ENCODE results near the gene PKDCC. TPM values are rescaled to one million over a fixed set of nuclear protein-coding genes. Genes with fewer than 3 reads are reported as not detected.
"Not testable (repeated sequence)": the region's sequence is repeated elsewhere in the genome, so short reads cannot be mapped to it uniquely, and the experiment has no call there.

The PKDCC gene
- total and polyA plus RNA-seq, 8 donors, result 8.1 to 60.9 (median 24.5) TPM

GRCh38 chr2:42030200-42030759, 17.5 kb upstream of the PKDCC start:
- ATAC-seq (no peak), FAIRE-seq (no peak), DNase-seq (no peak)
- H3K9me3 ChIP-seq, result no peaks in the 10 kb centered on the region
- intact Hi-C loops (cut with DNase I), result no loop called here
- TF ChIP-seq CTCF (IDR thresholded peaks at IDR 0.05), result no peak
- H3K36me3 ChIP-seq, result no peaks in the 10 kb centered on the region
- 61 to 62% methylated on average over 18 to 19 of the region's 19 CpGs for WGBS, 2 donors
- no peak overlapping the region for H3K27ac ChIP-seq
- H3K4me3 ChIP-seq, result no peak overlapping the region
- no peaks in the 10 kb centered on the region for H3K4me1 ChIP-seq
- no peaks in the 10 kb centered on the region for H3K27me3 ChIP-seq

- H3K4me3 ChIP-seq, result no peak overlapping the region
- H3K27ac ChIP-seq, result no peak overlapping the region
- 95 to 97% methylated on average over 1 of the region's 1 CpG for WGBS, 2 donors
- H3K4me1 ChIP-seq, result no peaks in the 10 kb centered on the region
- no peak for FAIRE-seq
- peak in 1 of 4 donors; percentile 20 for ATAC-seq
- H3K36me3 ChIP-seq, result no peaks in the 10 kb centered on the region
- no peaks in the 10 kb centered on the region for H3K27me3 ChIP-seq
- DNase-seq, result no peak
- no peaks in the 10 kb centered on the region for H3K9me3 ChIP-seq
- TF ChIP-seq CTCF (IDR thresholded peaks at IDR 0.05), result no peak
- intact Hi-C loops (cut with DNase I), result no loop called here
These were observed 17.0 kb upstream of the PKDCC start for GRCh38 chr2:42030829-42031228.

- 72 to 76% methylated on average over 4 of the region's 4 CpGs for WGBS, 2 donors
- ATAC-seq (no peak), DNase-seq (no peak), FAIRE-seq (no peak)
- Histone ChIP-seq H3K27ac (no peak overlapping the region), H3K4me1 (no peaks in the 10 kb centered on the region), H3K4me3 (no peak overlapping the region), H3K27me3 (no peaks in the 10 kb centered on the region), H3K36me3 (no peaks in the 10 kb centered on the region), H3K9me3 (no peaks in the 10 kb centered on the region)
- no peak for TF ChIP-seq CTCF (IDR thresholded peaks at IDR 0.05)
- intact Hi-C loops (cut with DNase I), result no loop called here
These were observed 16.3 kb upstream of the PKDCC start for GRCh38 chr2:42031281-42032223.

- FAIRE-seq (no peak), DNase-seq (no peak), ATAC-seq (no peak)
- Histone ChIP-seq H3K4me3 (no peak overlapping the region), H3K27ac (no peak overlapping the region), H3K4me1 (no peaks in the 10 kb centered on the region), H3K36me3 (no peaks in the 10 kb centered on the region), H3K9me3 (no peaks in the 10 kb centered on the region), H3K27me3 (no peaks in the 10 kb centered on the region)
- WGBS, 2 donors, result 69 to 76% methylated on average over 6 of the region's 6 CpGs
- intact Hi-C loops (cut with DNase I), result no loop called here
- TF ChIP-seq CTCF (IDR thresholded peaks at IDR 0.05), result no peak
These were observed 15.6 kb upstream of the PKDCC start for GRCh38 chr2:42032224-42032620.

- H3K9me3 ChIP-seq, result no peaks in the 10 kb centered on the region
- no peak for DNase-seq
- H3K27me3 ChIP-seq, result no peaks in the 10 kb centered on the region
- FAIRE-seq, result no peak
- H3K27ac ChIP-seq, result no peak overlapping the region
- no peaks in the 10 kb centered on the region for H3K36me3 ChIP-seq
- WGBS, 2 donors, result 52 to 69% methylated on average over 11 of the region's 11 CpGs
- no peak overlapping the region for H3K4me3 ChIP-seq
- TF ChIP-seq CTCF (IDR thresholded peaks at IDR 0.05), result no peak
- no peaks in the 10 kb centered on the region for H3K4me1 ChIP-seq
- intact Hi-C loops (cut with DNase I), result no loop called here
- ATAC-seq, result no peak
These were observed 15.1 kb upstream of the PKDCC start for GRCh38 chr2:42032745-42033144.

GRCh38 chr2:42034096-42034495, 13.7 kb upstream of the PKDCC start:
- WGBS, 2 donors, result 67 to 71% methylated on average over 6 of the region's 6 CpGs
- H3K4me3 ChIP-seq; H3K9me3 ChIP-seq; H3K4me1 ChIP-seq; intact Hi-C loops (cut with DNase I); H3K36me3 ChIP-seq; H3K27me3 ChIP-seq; FAIRE-seq; DNase-seq; H3K27ac ChIP-seq; ATAC-seq: not testable (repeated sequence)
